HCT116 (cell line): ENCODE measurements around the gene GALNT18. TPM values are rescaled to one million over a fixed set of nuclear protein-coding genes. Genes with fewer than 3 reads are reported as not detected.

Source experiments
- ATAC-seq: fragments of 200-7000 bp; cut with Tn5 transposase; 2 replicates; pipeline ENCODE4 v1.9.1; 2020; ENCODE audit warnings: mild to moderate bottlenecking, moderate library complexity
- BruUV-seq: library from RNA; stranded (reverse); fragments of 400-500 nt; replicated peaks from 2 replicates; lab custom pipeline; 2021; lab: Mats Ljungman, UMichigan
- CTCF ChIA-PET: fragments of 300-600 bp; sonication (Branson Sonifier 250); formaldehyde crosslinking; loops from one replicate; lab custom pipeline; 2021; ENCODE audit warnings: antibody characterized with exemption; lab: Charles Lee
- POLR2A ChIA-PET: fragments of 300-600, 350-600 bp; sonication (Branson Sonifier 250); formaldehyde crosslinking; loops from one replicate; lab custom pipeline; 2021; ENCODE audit warnings: antibody characterized with exemption; lab: Charles Lee
- RAD21 ChIA-PET, 2 experiments: fragments of 300-600 bp; sonication (Branson Sonifier 250); formaldehyde crosslinking; loops; one replicate each; lab custom pipeline; 2023; ENCODE audit warnings: low total read pairs in 2 of 2; ENCODE audit not compliant: uncharacterized antibody in 2 of 2, unreplicated experiment in 2 of 2, low non-redundant PET in 1 of 2; lab: Charles Lee
- DNase-seq: peaks from one replicate; pipeline ENCODE4 v3.0.0-alpha.2; 2010; ENCODE audit warnings: low read depth, low spot score
- H2AFZ ChIP-seq: fragments of 200-600 bp; shearing (Covaris generic), sonication (generic); 2 replicates; pipeline ENCODE4 v1.6.1; 2017; ENCODE audit warnings: low read depth, mixed run types, mixed read lengths, antibody characterized with exemption, low read length; ENCODE audit not compliant: poor library complexity, severe bottlenecking
- H3K27ac ChIP-seq: 2 replicates; pipeline ENCODE4 v1.5.1; 2012; ENCODE audit warnings: low read depth, low read length
- H3K27me3 ChIP-seq: fragments of 200-600 bp; sonication (generic); 2 replicates; pipeline ENCODE4 v1.6.1; 2016; ENCODE audit warnings: mixed run types, low read length, mixed read lengths; ENCODE audit not compliant: insufficient read depth
- H3K36me3 ChIP-seq, 2 experiments: fragments of 200-500 bp in 1 of 2; fragments of 200-600 bp in 1 of 2; sonication (Bioruptor generic) in 1 of 2; sonication (generic) in 1 of 2; 2 replicates each; pipeline versions ENCODE4 v1.5.1 to v1.6.1; 2014 to 2016; ENCODE audit warnings: low read length in 2 of 2, inconsistent platforms in 1 of 2, mixed read lengths in 1 of 2, mixed run types in 1 of 2; ENCODE audit not compliant: insufficient read depth in 2 of 2, control insufficient read depth in 1 of 2
- H3K4me1 ChIP-seq, 2 experiments: fragments of 200-600 bp in 1 of 2; sonication (generic) in 1 of 2; 2 replicates each; pipeline versions ENCODE4 v1.5.1 to v1.6.1; 2012 to 2017; ENCODE audit warnings: low read length in 2 of 2, inconsistent platforms in 1 of 2, mild to moderate bottlenecking in 1 of 2, mixed read lengths in 1 of 2, mixed run types in 1 of 2, moderate library complexity in 1 of 2; ENCODE audit not compliant: insufficient read depth in 2 of 2, control insufficient read depth in 1 of 2
- H3K4me2 ChIP-seq: fragments of 200-600 bp; sonication (generic); 2 replicates; pipeline ENCODE4 v1.6.1; 2017; ENCODE audit warnings: mixed run types, low read length, mixed read lengths
- H3K4me3 ChIP-seq, 2 experiments: fragments of 200-600 bp in 1 of 2; sonication (generic) in 1 of 2; replicated peaks in 1 of 2; 2 replicates each; pipeline ENCODE4 v1.5.1; 2011 to 2016; ENCODE audit warnings: low read length in 2 of 2, control low read depth in 1 of 2, low read depth in 1 of 2, mild to moderate bottlenecking in 1 of 2, mixed read lengths in 1 of 2, mixed run types in 1 of 2
- H3K79me2 ChIP-seq: fragments of 200-600 bp; sonication (generic); 2 replicates; pipeline ENCODE4 v1.6.1; 2017; ENCODE audit warnings: mild to moderate bottlenecking, mixed run types, low read length, moderate library complexity, mixed read lengths; ENCODE audit not compliant: insufficient read depth
- H3K9ac ChIP-seq: fragments of 200-600 bp; sonication (generic); 2 replicates; pipeline ENCODE4 v1.6.1; 2016; ENCODE audit warnings: low read length, mixed read lengths
- H3K9me2 ChIP-seq: fragments of 200-600 bp; sonication (generic), shearing (Covaris generic); 2 replicates; pipeline ENCODE4 v1.6.1; 2017; ENCODE audit warnings: mixed run types, mild to moderate bottlenecking, moderate library complexity; ENCODE audit not compliant: insufficient read depth
- H3K9me3 ChIP-seq, 2 experiments: fragments of 200-500 bp in 1 of 2; fragments of 200-600 bp in 1 of 2; sonication (Bioruptor generic) in 1 of 2; sonication (generic) in 1 of 2; 2 replicates each; pipeline ENCODE4 v1.6.1; 2014 to 2017; ENCODE audit warnings: low read length in 2 of 2, mixed read lengths in 2 of 2, inconsistent platforms in 1 of 2, low read depth in 1 of 2, mild to moderate bottlenecking in 1 of 2, mixed run types in 1 of 2, moderate library complexity in 1 of 2; ENCODE audit not compliant: control insufficient read depth in 1 of 2, insufficient read depth in 1 of 2
- H4K20me1 ChIP-seq: fragments of 200-600 bp; sonication (generic), shearing (Covaris generic); 2 replicates; pipeline ENCODE4 v1.6.1; 2017; ENCODE audit warnings: mixed run types, mild to moderate bottlenecking, moderate library complexity; ENCODE audit not compliant: insufficient read depth
- CEBPB ChIP-seq: IDR thresholded peaks from 2 replicates; pipeline ENCODE4 v1.6.1; 2012; ENCODE audit warnings: low read depth
- EGR1 ChIP-seq: IDR thresholded peaks from 2 replicates; pipeline ENCODE4 v1.6.1; 2012; ENCODE audit warnings: low read depth
- EZH2 ChIP-seq: fragments of 200-600 bp; sonication (generic); IDR thresholded peaks from 2 replicates; pipeline ENCODE4 v1.6.1; 2017; ENCODE audit warnings: antibody characterized with exemption, mixed run types
- EZH2phosphoT487 ChIP-seq: fragments of 200-600 bp; IDR thresholded peaks from 2 replicates; pipeline ENCODE4 v1.6.1; 2018; ENCODE audit warnings: antibody characterized with exemption, borderline replicate concordance
- FOSL1 ChIP-seq: IDR thresholded peaks from 2 replicates; pipeline ENCODE4 v1.6.1; 2012; ENCODE audit warnings: low read depth
- POLR2A ChIP-seq: IDR thresholded peaks from 2 replicates; pipeline ENCODE4 v1.7.0; 2011; ENCODE audit warnings: borderline replicate concordance; ENCODE audit not compliant: insufficient read depth, insufficient read length; ENCODE audit errors: extremely low read depth
- POLR2AphosphoS5 ChIP-seq: IDR thresholded peaks from 2 replicates; pipeline ENCODE4 v1.6.1; 2011; ENCODE audit warnings: mild to moderate bottlenecking, low read depth, low read length, moderate library complexity
- SIN3A ChIP-seq: IDR thresholded peaks from 2 replicates; pipeline ENCODE4 v1.6.1; 2012; ENCODE audit warnings: low read depth
- SP1 ChIP-seq: IDR thresholded peaks from 2 replicates; pipeline ENCODE4 v1.6.1; 2012; ENCODE audit warnings: low read depth
- TCF7L2 ChIP-seq: IDR thresholded peaks from 2 replicates; pipeline ENCODE4 v1.7.0; 2011; ENCODE audit warnings: borderline replicate concordance, inconsistent platforms; ENCODE audit not compliant: insufficient read depth, insufficient read length; ENCODE audit errors: extremely low read depth
- ZFX ChIP-seq: fragments of 450-650 bp; IDR thresholded peaks from 2 replicates; pipeline ENCODE4 v1.6.1; 2017
- intact Hi-C: fragments of 100-400 bp; cut with micrococcal nuclease; formaldehyde crosslinking; loops from 2 replicates; pipeline ENCODE4 v1.10.0; 2022
- total RNA-seq: library from RNA; stranded (reverse); gene quantifications from one replicate; pipeline ENCODE4 v1.2.1, GENCODE V29; 2021; ENCODE audit not compliant: unreplicated experiment
- TF ChIP-seq, protein P1 (sequence below): IDR thresholded peaks from 2 replicates; pipeline ENCODE4 v1.6.1; 2011; ENCODE audit warnings: mild to moderate bottlenecking, low read length, moderate library complexity; ENCODE audit not compliant: insufficient replicate concordance; ENCODE audit errors: extremely low read depth
- TF ChIP-seq, protein P2 (sequence below): IDR thresholded peaks from 2 replicates; pipeline ENCODE4 v1.6.1; 2012
- TF ChIP-seq, protein P3 (sequence below), 3 experiments: fragments of 200-600 bp in 1 of 3; sonication (generic) in 1 of 3; IDR thresholded peaks in 2 of 3; conservative IDR thresholded peaks in 1 of 3; 2 replicates each; pipeline ENCODE4 v1.5.1; 2012 to 2017; ENCODE audit warnings: low read depth in 2 of 3, low read length in 2 of 3, antibody characterized with exemption in 1 of 3, borderline replicate concordance in 1 of 3, control low read depth in 1 of 3, mild to moderate bottlenecking in 1 of 3, mixed read lengths in 1 of 3, mixed run types in 1 of 3, moderate library complexity in 1 of 3; ENCODE audit not compliant: insufficient read depth in 1 of 3

Gene GALNT18
- total RNA-seq, 1 experiment from 2014 or later = 19.9 TPM

DNA sequence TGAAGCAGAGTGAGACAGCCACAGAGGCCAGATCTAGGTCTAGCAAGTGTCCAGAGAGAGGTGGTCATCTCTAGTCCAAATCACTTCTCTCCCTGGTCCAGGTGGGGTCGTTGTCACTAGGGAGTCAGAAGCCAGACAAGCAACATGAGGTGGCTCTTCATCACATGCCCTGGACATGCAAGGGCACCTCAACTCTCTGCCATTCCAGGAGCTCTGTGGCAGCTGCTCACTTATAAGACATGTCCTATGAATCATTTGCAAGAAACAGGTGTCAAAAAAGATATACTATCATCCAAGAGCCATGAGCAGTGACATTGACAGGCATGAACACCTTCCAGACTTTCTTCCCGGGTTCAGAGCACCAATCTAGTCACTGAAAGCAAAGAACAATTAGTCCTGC lies 130.8 kb downstream of the GALNT18 start:
- H3K4me1 ChIP-seq = no peaks in the 10 kb centered on the region
- no peaks in the 10 kb centered on the region for H3K79me2 ChIP-seq
- H3K27me3 ChIP-seq = no peaks in the 10 kb centered on the region
- no TSS peak for BruUV-seq
- no peak overlapping the region for H3K27ac ChIP-seq
- H3K36me3 ChIP-seq = no peaks in the 10 kb centered on the region
- TF ChIP-seq, protein P1, sequence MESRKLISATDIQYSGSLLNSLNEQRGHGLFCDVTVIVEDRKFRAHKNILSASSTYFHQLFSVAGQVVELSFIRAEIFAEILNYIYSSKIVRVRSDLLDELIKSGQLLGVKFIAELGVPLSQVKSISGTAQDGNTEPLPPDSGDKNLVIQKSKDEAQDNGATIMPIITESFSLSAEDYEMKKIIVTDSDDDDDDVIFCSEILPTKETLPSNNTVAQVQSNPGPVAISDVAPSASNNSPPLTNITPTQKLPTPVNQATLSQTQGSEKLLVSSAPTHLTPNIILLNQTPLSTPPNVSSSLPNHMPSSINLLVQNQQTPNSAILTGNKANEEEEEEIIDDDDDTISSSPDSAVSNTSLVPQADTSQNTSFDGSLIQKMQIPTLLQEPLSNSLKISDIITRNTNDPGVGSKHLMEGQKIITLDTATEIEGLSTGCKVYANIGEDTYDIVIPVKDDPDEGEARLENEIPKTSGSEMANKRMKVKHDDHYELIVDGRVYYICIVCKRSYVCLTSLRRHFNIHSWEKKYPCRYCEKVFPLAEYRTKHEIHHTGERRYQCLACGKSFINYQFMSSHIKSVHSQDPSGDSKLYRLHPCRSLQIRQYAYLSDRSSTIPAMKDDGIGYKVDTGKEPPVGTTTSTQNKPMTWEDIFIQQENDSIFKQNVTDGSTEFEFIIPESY = no peak
- TF ChIP-seq FOSL1 = no peak
- RAD21 ChIA-PET = no interaction called here
- no peak overlapping the region for H3K4me3 ChIP-seq
- POLR2A ChIA-PET = no interaction called here
- no peaks in the 10 kb centered on the region for H4K20me1 ChIP-seq
- no peak overlapping the region for H3K9ac ChIP-seq
- intact Hi-C loops = no loop called here
- no peak for ATAC-seq
- CTCF ChIA-PET = no interaction called here
- H3K9me3 ChIP-seq = no peaks in the 10 kb centered on the region
- H3K9me2 ChIP-seq = no peaks in the 10 kb centered on the region
- no peak overlapping the region for H2AFZ ChIP-seq
- no peak for DNase-seq
- no peak overlapping the region for H3K4me2 ChIP-seq

DNA sequence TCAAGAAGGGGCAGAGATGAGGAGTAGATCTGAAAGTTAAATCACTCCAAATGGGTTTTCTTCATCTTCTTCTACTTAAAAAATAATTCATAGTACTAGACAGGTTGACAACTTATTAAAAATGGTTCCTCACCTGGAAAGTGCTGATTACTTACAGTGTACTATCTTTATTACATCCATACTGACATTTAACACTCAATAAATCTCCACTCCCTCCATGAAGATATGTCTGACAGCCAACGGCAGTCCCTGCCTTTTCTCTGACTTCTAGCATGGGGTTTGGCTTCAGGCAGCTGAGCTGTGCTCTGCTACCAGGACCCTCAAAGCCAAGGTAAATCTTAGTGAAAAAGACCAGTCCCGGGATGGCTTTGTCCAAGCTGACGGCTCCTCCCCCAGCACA lies 135.4 kb downstream of the GALNT18 start:
- Histone ChIP-seq H2AFZ (no peak overlapping the region), H3K9me2 (no peaks in the 10 kb centered on the region), H3K9ac (no peak overlapping the region), H3K4me2 (no peak overlapping the region), H3K79me2 (no peaks in the 10 kb centered on the region), H3K27me3 (no peaks in the 10 kb centered on the region), H3K36me3 (no peaks in the 10 kb centered on the region), H3K9me3 (no peaks in the 10 kb centered on the region), H3K4me1 (no peaks in the 10 kb centered on the region), H3K27ac (no peak overlapping the region), H4K20me1 (no peaks in the 10 kb centered on the region), H3K4me3 (no peak overlapping the region)
- no peak for DNase-seq
- BruUV-seq = no TSS peak
- ChIA-PET RAD21 (no interaction called here), CTCF (no interaction called here), POLR2A (no interaction called here)
- intact Hi-C loops = no loop called here
- TF ChIP-seq EZH2 (no peak), POLR2A (no peak), FOSL1 (no peak), ZFX (no peak), TCF7L2 (no peak), EGR1 (no peak), SIN3A (no peak), POLR2AphosphoS5 (no peak), EZH2phosphoT487 (no peak), CEBPB (no peak), SP1 (no peak)
- TF ChIP-seq, protein P2, sequence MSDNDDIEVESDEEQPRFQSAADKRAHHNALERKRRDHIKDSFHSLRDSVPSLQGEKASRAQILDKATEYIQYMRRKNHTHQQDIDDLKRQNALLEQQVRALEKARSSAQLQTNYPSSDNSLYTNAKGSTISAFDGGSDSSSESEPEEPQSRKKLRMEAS = no peak
- TF ChIP-seq, protein P3, sequence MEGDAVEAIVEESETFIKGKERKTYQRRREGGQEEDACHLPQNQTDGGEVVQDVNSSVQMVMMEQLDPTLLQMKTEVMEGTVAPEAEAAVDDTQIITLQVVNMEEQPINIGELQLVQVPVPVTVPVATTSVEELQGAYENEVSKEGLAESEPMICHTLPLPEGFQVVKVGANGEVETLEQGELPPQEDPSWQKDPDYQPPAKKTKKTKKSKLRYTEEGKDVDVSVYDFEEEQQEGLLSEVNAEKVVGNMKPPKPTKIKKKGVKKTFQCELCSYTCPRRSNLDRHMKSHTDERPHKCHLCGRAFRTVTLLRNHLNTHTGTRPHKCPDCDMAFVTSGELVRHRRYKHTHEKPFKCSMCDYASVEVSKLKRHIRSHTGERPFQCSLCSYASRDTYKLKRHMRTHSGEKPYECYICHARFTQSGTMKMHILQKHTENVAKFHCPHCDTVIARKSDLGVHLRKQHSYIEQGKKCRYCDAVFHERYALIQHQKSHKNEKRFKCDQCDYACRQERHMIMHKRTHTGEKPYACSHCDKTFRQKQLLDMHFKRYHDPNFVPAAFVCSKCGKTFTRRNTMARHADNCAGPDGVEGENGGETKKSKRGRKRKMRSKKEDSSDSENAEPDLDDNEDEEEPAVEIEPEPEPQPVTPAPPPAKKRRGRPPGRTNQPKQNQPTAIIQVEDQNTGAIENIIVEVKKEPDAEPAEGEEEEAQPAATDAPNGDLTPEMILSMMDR (IDR thresholded peaks at IDR 0.05 in 2 of 3, conservative IDR thresholded peaks at IDR 0.05 in 1 of 3; ENCODE audit: borderline replicate concordance in 1 of 3, insufficient read depth in 1 of 3, low read depth in 2 of 3, low read length in 2 of 3) = no peak
- no peak for ATAC-seq
